GM12864 (cell line): ENCODE data around the gene RBMXL3.
"Not testable (repeated sequence)": the region's sequence is repeated elsewhere in the genome, so short reads cannot be mapped to it uniquely, and the experiment has no call there.

Experiments used
- DNase-seq: peaks from one replicate; pipeline ENCODE4 v3.0.0-alpha.2; 2011; ENCODE audit warnings: low read depth
- H3K4me3 ChIP-seq: 2 replicates; pipeline ENCODE4 v1.5.1; 2011; ENCODE audit warnings: mild to moderate bottlenecking, low read depth, low read length, control low read depth
- CTCF ChIP-seq: IDR thresholded peaks from 2 replicates; pipeline ENCODE4 v1.5.1; 2011; ENCODE audit warnings: low read depth, mild to moderate bottlenecking, moderate library complexity, low read length, control low read depth, inconsistent platforms; ENCODE audit errors: missing control alignments

Gene RBMXL3

GRCh38 chrX:115214151-115214550 is 24.9 kb downstream of the RBMXL3 start:
- DNase-seq = no peak
- H3K4me3 ChIP-seq = no peak overlapping the region
- no peak for TF ChIP-seq CTCF

GRCh38 chrX:115214605-115215004 is 25.4 kb downstream of the RBMXL3 start:
- no peak overlapping the region for H3K4me3 ChIP-seq
- TF ChIP-seq CTCF = no peak
- no peak for DNase-seq

- DNase-seq, H3K4me3 ChIP-seq: not testable (repeated sequence)
Observed at GRCh38 chrX:115217346-115217745, 28.1 kb downstream of the RBMXL3 start.

GRCh38 chrX:115226929-115227328 is 37.7 kb downstream of the RBMXL3 start:
- TF ChIP-seq CTCF = peak; percentile 36
- no peak overlapping the region for H3K4me3 ChIP-seq
- no peak for DNase-seq

GRCh38 chrX:115229337-115230003 is 40.3 kb downstream of the RBMXL3 start:
- DNase-seq = no peak
- TF ChIP-seq CTCF = no peak
- H3K4me3 ChIP-seq = no peak overlapping the region

- DNase-seq = no peak
- H3K4me3 ChIP-seq = no peak overlapping the region
- no peak for TF ChIP-seq CTCF
Observed at GRCh38 chrX:115232933-115233496, 43.8 kb downstream of the RBMXL3 start.

GRCh38 chrX:115233497-115234455 is 44.6 kb downstream of the RBMXL3 start, which contains the start of gene LRCH2:
LRCH2 (minus strand) TSS chrX:115234096; CDS start chrX:115234041, 55 bp downstream.
- no peak within 1 kb of the TSS for H3K4me3 ChIP-seq
- DNase-seq = no peak
- no peak for TF ChIP-seq CTCF
